Measurements from ENCODE around the gene SYNCRIP. TPM values are rescaled to one million over a fixed set of nuclear protein-coding genes. Genes with fewer than 3 reads are reported as not detected.
A peak's percentile ranks its signal among the peaks of the same experiment; 100 is the strongest.

Gene SYNCRIP
- total RNA-seq, 1 experiment from 2014 or later = 189 TPM

DNA sequence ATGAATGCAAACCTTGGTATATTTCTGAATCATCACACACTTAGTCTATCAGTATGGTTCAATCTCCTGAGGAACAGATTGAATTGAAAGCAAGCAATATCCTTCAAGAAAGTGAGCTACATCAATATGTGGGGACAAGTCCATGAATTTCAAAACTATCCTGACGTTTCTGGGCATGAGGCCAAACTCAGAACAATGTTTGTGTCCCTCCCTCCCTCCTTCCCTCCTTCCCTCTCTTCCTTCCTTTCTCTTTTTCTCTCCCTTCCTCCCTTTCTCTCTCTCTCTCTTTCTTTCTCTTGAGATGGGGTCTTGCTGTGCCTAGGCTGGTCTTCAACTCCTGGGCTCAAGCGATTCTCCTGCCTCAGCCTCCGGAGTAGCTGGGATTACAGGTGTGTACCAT, 27.9 kb upstream of the SYNCRIP start:
- ChIA-PET RAD21 (ENCODE audit: low non-redundant PET in 1 of 2, low total read pairs in 2 of 2, uncharacterized antibody in 2 of 2, unreplicated experiment in 2 of 2) (no interaction called here), CTCF (no interaction called here)
- H3K4me2 ChIP-seq (ENCODE audit: low read length) = peak overlapping the region; percentile 13; the same call in 1 of the 2 replicates

DNA sequence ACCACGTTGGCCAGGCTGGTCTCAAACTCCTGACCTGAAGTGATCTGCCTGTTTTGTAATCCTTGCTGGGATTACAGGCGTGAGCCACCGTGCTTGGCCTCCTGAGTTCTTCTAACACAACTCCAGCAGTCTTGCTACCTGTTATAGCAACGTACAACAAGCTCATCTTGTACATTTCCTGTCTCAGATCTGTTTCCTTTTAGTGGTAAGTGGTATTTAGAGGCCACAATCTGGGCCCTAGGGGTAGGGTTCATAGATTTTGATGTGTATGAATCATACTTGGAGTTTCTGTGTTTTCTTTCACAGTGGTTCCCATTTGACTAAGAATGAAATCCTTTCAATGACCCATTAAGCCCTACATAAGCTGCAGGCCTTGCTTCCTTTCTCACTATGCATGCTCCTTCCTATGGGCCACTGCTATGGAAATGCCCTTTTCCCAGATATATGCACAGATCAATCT, 27.1 kb upstream of the SYNCRIP start:
- no peak overlapping the region for H3K9ac ChIP-seq (ENCODE audit: low read length)
- H3K4me3 ChIP-seq (replicated peaks in 1 of 2; ENCODE audit: low read depth in 1 of 2, low read length in 2 of 2) = no peak overlapping the region
- ChIA-PET POLR2A (interaction anchor here (1.6 to 2.0 kb wide), 3 partner anchors 9 to 26 kb away, joined by 10 to 17 read pairs (median 13); no protein-coding TSS in a partner anchor), CTCF (no interaction called here), RAD21 (ENCODE audit: low non-redundant PET in 1 of 2, low total read pairs in 2 of 2, uncharacterized antibody in 2 of 2, unreplicated experiment in 2 of 2) (no interaction called here)
- H3K9me3 ChIP-seq (ENCODE audit: control insufficient read depth in 1 of 2, insufficient read depth in 1 of 2, low read depth in 1 of 2, low read length in 2 of 2) = no peaks in the 10 kb centered on the region
- peaks cover 5% of the 10 kb centered on the region; the same call in 1 of the 2 replicates for H3K79me2 ChIP-seq (ENCODE audit: insufficient read depth, low read length)
- TF ChIP-seq POLR2AphosphoS5 (IDR thresholded peaks at IDR 0.05; ENCODE audit: low read depth, low read length) = no peak; the same call in 1 of the 2 replicates
- no peak for TF ChIP-seq ELF1 (IDR thresholded peaks at IDR 0.05; ENCODE audit: borderline replicate concordance, low read depth)
- peak; percentile 27 for TF ChIP-seq JUND (IDR thresholded peaks at IDR 0.05)
- peak; percentile 22; the same call in 1 of the 2 replicates for TF ChIP-seq SP1 (IDR thresholded peaks at IDR 0.05; ENCODE audit: low read depth)
- no peak for TF ChIP-seq TCF7L2 (IDR thresholded peaks at IDR 0.05; ENCODE audit: borderline replicate concordance, extremely low read depth, insufficient read depth, insufficient read length)
- no peak; the same call in 1 of the 2 replicates for TF ChIP-seq FOSL1 (IDR thresholded peaks at IDR 0.05; ENCODE audit: low read depth)
- no peak for TF ChIP-seq ZFX (IDR thresholded peaks at IDR 0.05)
- H3K9me2 ChIP-seq (ENCODE audit: insufficient read depth) = no peaks in the 10 kb centered on the region
- peak overlapping the region; percentile 43; the same call in 1 of the 2 replicates for H3K27ac ChIP-seq (ENCODE audit: low read depth, low read length)
- H3K36me3 ChIP-seq (ENCODE audit: control insufficient read depth in 1 of 2, insufficient read depth in 2 of 2, low read length in 2 of 2) = no peaks in the 10 kb centered on the region; a peak in 1 of 4 replicates
- H4K20me1 ChIP-seq (ENCODE audit: insufficient read depth) = peaks cover 5% of the 10 kb centered on the region; the same call in 1 of the 2 replicates
- no peaks in the 10 kb centered on the region for H3K27me3 ChIP-seq (ENCODE audit: insufficient read depth, low read length)
- no peak overlapping the region for H2AFZ ChIP-seq (ENCODE audit: low read depth, low read length, poor library complexity, severe bottlenecking)
- DNase-seq (ENCODE audit: low read depth, low spot score) (no peak), ATAC-seq (peak; percentile 11; the same call in 1 of the 2 replicates)
- peaks cover 4 to 40% of the 10 kb centered on the region in 2 experiments; a peak in 3 of 4 replicates for H3K4me1 ChIP-seq (ENCODE audit: control insufficient read depth in 1 of 2, insufficient read depth in 2 of 2, low read length in 2 of 2)
- no TSS peak for BruUV-seq (replicated peaks)
- intact Hi-C loops (cut with micrococcal nuclease) = loop anchor here (10.0 kb wide), 1 partner anchor 205 kb away; no protein-coding TSS in a partner anchor
- H3K4me2 ChIP-seq (ENCODE audit: low read length) = peak overlapping the region; percentile 12; the same call in 1 of the 2 replicates

More for the DNA sequence above, 27.9 kb upstream of the SYNCRIP start:
- no peak for TF ChIP-seq CEBPB (IDR thresholded peaks at IDR 0.05; ENCODE audit: low read depth)
- TF ChIP-seq POLR2AphosphoS5 (IDR thresholded peaks at IDR 0.05; ENCODE audit: low read depth, low read length) = peak; percentile 10; the same call in 1 of the 2 replicates
- peaks cover 4 to 48% of the 10 kb centered on the region in 2 experiments for H3K4me1 ChIP-seq (ENCODE audit: control insufficient read depth in 1 of 2, insufficient read depth in 2 of 2, low read length in 2 of 2)
- BruUV-seq (replicated peaks) = no TSS peak
- H3K9ac ChIP-seq (ENCODE audit: low read length) = no peak overlapping the region
- no peak overlapping the region for H3K4me3 ChIP-seq (replicated peaks in 1 of 2; ENCODE audit: low read depth in 1 of 2, low read length in 2 of 2)
- DNase-seq (ENCODE audit: low read depth, low spot score) (no peak), ATAC-seq (no peak)
- no peaks in the 10 kb centered on the region for H3K9me2 ChIP-seq (ENCODE audit: insufficient read depth)
- POLR2A ChIA-PET = interaction anchor here (1.6 to 2.0 kb wide), 3 partner anchors 8 to 26 kb away, joined by 10 to 17 read pairs (median 13); no protein-coding TSS in a partner anchor
- H2AFZ ChIP-seq (ENCODE audit: low read depth, low read length, poor library complexity, severe bottlenecking) = no peak overlapping the region
- peaks cover 11% of the 10 kb centered on the region; the same call in 1 of the 2 replicates for H4K20me1 ChIP-seq (ENCODE audit: insufficient read depth)
- H3K79me2 ChIP-seq (ENCODE audit: insufficient read depth, low read length) = peaks cover 13% of the 10 kb centered on the region
- H3K9me3 ChIP-seq (ENCODE audit: control insufficient read depth in 1 of 2, insufficient read depth in 1 of 2, low read depth in 1 of 2, low read length in 2 of 2) = no peaks in the 10 kb centered on the region
- intact Hi-C loops (cut with micrococcal nuclease) = loop anchor here (10.0 kb wide), 1 partner anchor 206 kb away; no protein-coding TSS in a partner anchor
- H3K36me3 ChIP-seq (ENCODE audit: control insufficient read depth in 1 of 2, insufficient read depth in 2 of 2, low read length in 2 of 2) = peaks cover 4 to 8% of the 10 kb centered on the region in 2 experiments; a peak in 2 of 4 replicates
- no peaks in the 10 kb centered on the region for H3K27me3 ChIP-seq (ENCODE audit: insufficient read depth, low read length)
- peak overlapping the region; percentile 13; the same call in 1 of the 2 replicates for H3K27ac ChIP-seq (ENCODE audit: low read depth, low read length)

Measured in HCT116 (cell line).